GM23338 (cell line): Measurements from ENCODE around the gene AURKB. TPM values are rescaled to one million over a fixed set of nuclear protein-coding genes. Genes with fewer than 3 reads are reported as not detected.

Source experiments
- ATAC-seq: fragments of 200-7000 bp; cut with Tn5 transposase; 3 replicates; pipeline ENCODE4 v1.9.1; 2020
- DNase-seq: peaks from one replicate; pipeline ENCODE4 v3.0.0-alpha.2; 2015; ENCODE audit warnings: low spot score
- H2AFZ ChIP-seq: fragments of 200-600 bp; sonication (generic); 2 replicates; pipeline ENCODE4 v1.8.0; 2016; ENCODE audit warnings: antibody characterized with exemption, mild to moderate bottlenecking, moderate library complexity
- H3F3A ChIP-seq: fragments of 200-600 bp; sonication (generic); replicated peaks from 2 replicates; pipeline ENCODE4 v1.8.0; 2017; ENCODE audit warnings: antibody characterized with exemption, mixed run types, low read depth
- H3K27ac ChIP-seq: fragments of 200-600 bp; sonication (generic); 2 replicates; pipeline ENCODE4 v1.6.1; 2016; ENCODE audit warnings: low read depth
- H3K27me3 ChIP-seq: fragments of 200-600 bp; sonication (generic); 2 replicates; pipeline ENCODE4 v1.8.0; 2016; ENCODE audit warnings: mild to moderate bottlenecking, mixed run types, moderate library complexity; ENCODE audit not compliant: insufficient read depth
- H3K36me3 ChIP-seq: fragments of 200-600 bp; sonication (generic); 2 replicates; pipeline ENCODE4 v1.8.0; 2016; ENCODE audit warnings: mild to moderate bottlenecking; ENCODE audit not compliant: insufficient read depth
- H3K4me1 ChIP-seq: fragments of 200-600 bp; sonication (generic); 2 replicates; pipeline ENCODE4 v1.8.0; 2016; ENCODE audit warnings: mild to moderate bottlenecking, moderate library complexity; ENCODE audit not compliant: insufficient read depth
- H3K4me2 ChIP-seq: fragments of 200-600 bp; sonication (generic); 2 replicates; pipeline ENCODE4 v1.7.1; 2017; ENCODE audit warnings: mixed run types
- H3K4me3 ChIP-seq: fragments of 200-600 bp; sonication (generic); 2 replicates; pipeline ENCODE4 v1.6.1; 2016; ENCODE audit warnings: mixed run types
- H3K79me2 ChIP-seq: fragments of 200-600 bp; sonication (generic); replicated peaks from 2 replicates; pipeline ENCODE4 v1.8.0; 2017; ENCODE audit warnings: mild to moderate bottlenecking; ENCODE audit not compliant: insufficient read depth
- H3K9me2 ChIP-seq: fragments of 200-600 bp; sonication (generic); 2 replicates; pipeline ENCODE4 v1.8.0; 2017; ENCODE audit not compliant: insufficient read depth
- H4K20me1 ChIP-seq: fragments of 200-600 bp; sonication (generic); replicated peaks from 2 replicates; pipeline ENCODE4 v1.8.0; 2017; ENCODE audit warnings: mild to moderate bottlenecking; ENCODE audit not compliant: insufficient read depth
- H3K27ac Mint-ChIP-seq: 2 replicates; pipeline ENCODE4 v1.8.0; 2020; ENCODE audit warnings: inconsistent platforms, mild to moderate bottlenecking, moderate library complexity, mixed read lengths
- H3K27me3 Mint-ChIP-seq: 3 replicates; pipeline ENCODE4 v1.8.0; 2022; ENCODE audit warnings: low read depth, mild to moderate bottlenecking, moderate library complexity, mixed read lengths, inconsistent platforms; ENCODE audit not compliant: insufficient read depth, poor library complexity
- H3K36me3 Mint-ChIP-seq: 3 replicates; pipeline ENCODE4 v1.8.0; 2021; ENCODE audit warnings: low read depth, mild to moderate bottlenecking, inconsistent platforms, moderate library complexity, mixed read lengths
- H3K4me1 Mint-ChIP-seq: 3 replicates; pipeline ENCODE4 v1.8.0; 2020; ENCODE audit warnings: mild to moderate bottlenecking, inconsistent platforms, mixed read lengths
- H3K4me3 Mint-ChIP-seq: 3 replicates; pipeline ENCODE4 v1.8.0; 2021; ENCODE audit warnings: moderate library complexity, mild to moderate bottlenecking, inconsistent platforms, mixed read lengths
- H3K9me3 Mint-ChIP-seq: 3 replicates; pipeline ENCODE4 v1.8.0; 2020; ENCODE audit warnings: moderate library complexity, mild to moderate bottlenecking, inconsistent platforms, mixed read lengths
- CREB1 ChIP-seq: fragments of 250-450 bp; sonication (Bioruptor Pico); IDR thresholded peaks from 2 replicates; pipeline ENCODE4 v1.5.0; 2020; ENCODE audit warnings: low read depth, mild to moderate bottlenecking, moderate library complexity
- EZH2phosphoT487 ChIP-seq: fragments of 200-600 bp; sonication (generic); IDR thresholded peaks from one replicate; pipeline ENCODE4 v1.8.1; 2018; ENCODE audit warnings: antibody characterized with exemption; ENCODE audit not compliant: unreplicated experiment
- NANOG ChIP-seq: IDR thresholded peaks from 2 replicates; pipeline ENCODE4 v1.6.1; 2016; ENCODE audit warnings: antibody characterized with exemption, borderline replicate concordance
- POLR2AphosphoS5 ChIP-seq: IDR thresholded peaks from 2 replicates; pipeline ENCODE4 v1.6.1; 2016; ENCODE audit warnings: antibody characterized with exemption, low read depth
- STAT1 ChIP-seq: IDR thresholded peaks from one replicate; pipeline ENCODE4 v1.6.1; 2016; ENCODE audit warnings: antibody characterized with exemption; ENCODE audit not compliant: unreplicated experiment
- ZNF331 ChIP-seq: fragments of 250-450 bp; sonication (Bioruptor Pico); IDR thresholded peaks from 2 replicates; pipeline ENCODE4 v1.5.0; 2020; ENCODE audit warnings: low read depth, mild to moderate bottlenecking, moderate library complexity
- polyA plus RNA-seq: library from polyadenylated mRNA; unstranded; fragments of >200 nt; fragmentation: Nextera tagmentation; extraction: Ambion mirVana; gene quantifications from 2 replicates; pipeline ENCODE4 v1.2.1, GENCODE V29; 2016
- total RNA-seq: library from RNA; depleted of rRNA; stranded (reverse); fragments of >200 nt; shearing (Covaris generic); gene quantifications from 2 replicates; pipeline ENCODE4 v1.2.3, GENCODE V29; 2014
- TF ChIP-seq, protein P1 (sequence below), 2 experiments: fragments of 200-600 bp in 1 of 2; sonication (generic) in 1 of 2; conservative IDR thresholded peaks; 2 replicates each; pipeline versions ENCODE4 v1.5.1 to v1.6.1; 2016 to 2017; ENCODE audit warnings: antibody characterized with exemption in 2 of 2, low read depth in 2 of 2, mild to moderate bottlenecking in 2 of 2, moderate library complexity in 1 of 2
- TF ChIP-seq, protein P2 (sequence below): fragments of 250-450 bp; sonication (Bioruptor Pico); IDR thresholded peaks from 2 replicates; pipeline ENCODE4 v1.5.0; 2020; ENCODE audit warnings: mild to moderate bottlenecking, moderate library complexity
- TF ChIP-seq, protein P3 (sequence below): IDR thresholded peaks from one replicate; pipeline ENCODE4 v1.6.1; 2018; ENCODE audit warnings: antibody characterized with exemption; ENCODE audit not compliant: unreplicated experiment

AURKB gene
- total and polyA plus RNA-seq, 2 experiments from 2014 or later, result 135 to 212 TPM

DNA sequence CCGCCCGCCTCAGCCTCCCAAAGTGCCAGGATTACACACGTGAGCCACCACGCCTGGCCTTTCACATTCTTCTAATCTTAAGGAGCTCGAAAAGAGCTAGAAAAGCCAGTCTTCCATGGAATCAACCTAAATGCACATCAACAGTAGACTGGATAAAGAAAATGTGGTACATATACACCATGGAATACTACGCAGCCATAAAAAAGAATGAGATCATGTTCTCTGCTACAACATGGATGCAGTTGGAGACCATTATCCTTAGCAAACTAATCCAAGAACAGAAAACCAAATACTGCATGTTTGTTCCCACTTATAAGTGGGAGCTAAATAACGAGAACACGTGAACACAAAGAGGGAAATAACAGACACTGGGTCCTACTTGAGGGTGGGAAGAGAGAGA lies 34.4 kb upstream of the AURKB start:
- H3K4me3 ChIP-seq, result no peak overlapping the region
- H3K9me2 ChIP-seq, result no peaks in the 10 kb centered on the region
- no peak for TF ChIP-seq CREB1
- TF ChIP-seq STAT1, result no peak
- TF ChIP-seq, protein P1, sequence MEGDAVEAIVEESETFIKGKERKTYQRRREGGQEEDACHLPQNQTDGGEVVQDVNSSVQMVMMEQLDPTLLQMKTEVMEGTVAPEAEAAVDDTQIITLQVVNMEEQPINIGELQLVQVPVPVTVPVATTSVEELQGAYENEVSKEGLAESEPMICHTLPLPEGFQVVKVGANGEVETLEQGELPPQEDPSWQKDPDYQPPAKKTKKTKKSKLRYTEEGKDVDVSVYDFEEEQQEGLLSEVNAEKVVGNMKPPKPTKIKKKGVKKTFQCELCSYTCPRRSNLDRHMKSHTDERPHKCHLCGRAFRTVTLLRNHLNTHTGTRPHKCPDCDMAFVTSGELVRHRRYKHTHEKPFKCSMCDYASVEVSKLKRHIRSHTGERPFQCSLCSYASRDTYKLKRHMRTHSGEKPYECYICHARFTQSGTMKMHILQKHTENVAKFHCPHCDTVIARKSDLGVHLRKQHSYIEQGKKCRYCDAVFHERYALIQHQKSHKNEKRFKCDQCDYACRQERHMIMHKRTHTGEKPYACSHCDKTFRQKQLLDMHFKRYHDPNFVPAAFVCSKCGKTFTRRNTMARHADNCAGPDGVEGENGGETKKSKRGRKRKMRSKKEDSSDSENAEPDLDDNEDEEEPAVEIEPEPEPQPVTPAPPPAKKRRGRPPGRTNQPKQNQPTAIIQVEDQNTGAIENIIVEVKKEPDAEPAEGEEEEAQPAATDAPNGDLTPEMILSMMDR (conservative IDR thresholded peaks at IDR 0.05; ENCODE audit: low read depth in 2 of 2), result no peak
- TF ChIP-seq, protein P2, sequence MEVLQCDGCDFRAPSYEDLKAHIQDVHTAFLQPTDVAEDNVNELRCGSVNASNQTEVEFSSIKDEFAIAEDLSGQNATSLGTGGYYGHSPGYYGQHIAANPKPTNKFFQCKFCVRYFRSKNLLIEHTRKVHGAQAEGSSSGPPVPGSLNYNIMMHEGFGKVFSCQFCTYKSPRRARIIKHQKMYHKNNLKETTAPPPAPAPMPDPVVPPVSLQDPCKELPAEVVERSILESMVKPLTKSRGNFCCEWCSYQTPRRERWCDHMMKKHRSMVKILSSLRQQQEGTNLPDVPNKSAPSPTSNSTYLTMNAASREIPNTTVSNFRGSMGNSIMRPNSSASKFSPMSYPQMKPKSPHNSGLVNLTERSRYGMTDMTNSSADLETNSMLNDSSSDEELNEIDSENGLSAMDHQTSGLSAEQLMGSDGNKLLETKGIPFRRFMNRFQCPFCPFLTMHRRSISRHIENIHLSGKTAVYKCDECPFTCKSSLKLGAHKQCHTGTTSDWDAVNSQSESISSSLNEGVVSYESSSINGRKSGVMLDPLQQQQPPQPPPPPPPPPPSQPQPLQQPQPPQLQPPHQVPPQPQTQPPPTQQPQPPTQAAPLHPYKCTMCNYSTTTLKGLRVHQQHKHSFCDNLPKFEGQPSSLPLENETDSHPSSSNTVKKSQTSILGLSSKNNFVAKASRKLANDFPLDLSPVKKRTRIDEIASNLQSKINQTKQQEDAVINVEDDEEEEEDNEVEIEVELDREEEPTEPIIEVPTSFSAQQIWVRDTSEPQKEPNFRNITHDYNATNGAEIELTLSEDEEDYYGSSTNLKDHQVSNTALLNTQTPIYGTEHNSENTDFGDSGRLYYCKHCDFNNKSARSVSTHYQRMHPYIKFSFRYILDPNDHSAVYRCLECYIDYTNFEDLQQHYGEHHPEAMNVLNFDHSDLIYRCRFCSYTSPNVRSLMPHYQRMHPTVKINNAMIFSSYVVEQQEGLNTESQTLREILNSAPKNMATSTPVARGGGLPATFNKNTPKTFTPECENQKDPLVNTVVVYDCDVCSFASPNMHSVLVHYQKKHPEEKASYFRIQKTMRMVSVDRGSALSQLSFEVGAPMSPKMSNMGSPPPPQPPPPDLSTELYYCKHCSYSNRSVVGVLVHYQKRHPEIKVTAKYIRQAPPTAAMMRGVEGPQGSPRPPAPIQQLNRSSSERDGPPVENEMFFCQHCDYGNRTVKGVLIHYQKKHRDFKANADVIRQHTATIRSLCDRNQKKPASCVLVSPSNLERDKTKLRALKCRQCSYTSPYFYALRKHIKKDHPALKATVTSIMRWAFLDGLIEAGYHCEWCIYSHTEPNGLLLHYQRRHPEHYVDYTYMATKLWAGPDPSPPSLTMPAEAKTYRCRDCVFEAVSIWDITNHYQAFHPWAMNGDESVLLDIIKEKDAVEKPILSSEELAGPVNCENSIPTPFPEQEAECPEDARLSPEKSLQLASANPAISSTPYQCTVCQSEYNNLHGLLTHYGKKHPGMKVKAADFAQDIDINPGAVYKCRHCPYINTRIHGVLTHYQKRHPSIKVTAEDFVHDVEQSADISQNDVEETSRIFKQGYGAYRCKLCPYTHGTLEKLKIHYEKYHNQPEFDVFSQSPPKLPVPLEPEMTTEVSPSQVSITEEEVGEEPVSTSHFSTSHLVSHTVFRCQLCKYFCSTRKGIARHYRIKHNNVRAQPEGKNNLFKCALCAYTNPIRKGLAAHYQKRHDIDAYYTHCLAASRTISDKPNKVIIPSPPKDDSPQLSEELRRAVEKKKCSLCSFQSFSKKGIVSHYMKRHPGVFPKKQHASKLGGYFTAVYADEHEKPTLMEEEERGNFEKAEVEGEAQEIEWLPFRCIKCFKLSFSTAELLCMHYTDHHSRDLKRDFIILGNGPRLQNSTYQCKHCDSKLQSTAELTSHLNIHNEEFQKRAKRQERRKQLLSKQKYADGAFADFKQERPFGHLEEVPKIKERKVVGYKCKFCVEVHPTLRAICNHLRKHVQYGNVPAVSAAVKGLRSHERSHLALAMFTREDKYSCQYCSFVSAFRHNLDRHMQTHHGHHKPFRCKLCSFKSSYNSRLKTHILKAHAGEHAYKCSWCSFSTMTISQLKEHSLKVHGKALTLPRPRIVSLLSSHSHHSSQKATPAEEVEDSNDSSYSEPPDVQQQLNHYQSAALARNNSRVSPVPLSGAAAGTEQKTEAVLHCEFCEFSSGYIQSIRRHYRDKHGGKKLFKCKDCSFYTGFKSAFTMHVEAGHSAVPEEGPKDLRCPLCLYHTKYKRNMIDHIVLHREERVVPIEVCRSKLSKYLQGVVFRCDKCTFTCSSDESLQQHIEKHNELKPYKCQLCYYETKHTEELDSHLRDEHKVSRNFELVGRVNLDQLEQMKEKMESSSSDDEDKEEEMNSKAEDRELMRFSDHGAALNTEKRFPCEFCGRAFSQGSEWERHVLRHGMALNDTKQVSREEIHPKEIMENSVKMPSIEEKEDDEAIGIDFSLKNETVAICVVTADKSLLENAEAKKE, result no peak
- TF ChIP-seq, protein P3, sequence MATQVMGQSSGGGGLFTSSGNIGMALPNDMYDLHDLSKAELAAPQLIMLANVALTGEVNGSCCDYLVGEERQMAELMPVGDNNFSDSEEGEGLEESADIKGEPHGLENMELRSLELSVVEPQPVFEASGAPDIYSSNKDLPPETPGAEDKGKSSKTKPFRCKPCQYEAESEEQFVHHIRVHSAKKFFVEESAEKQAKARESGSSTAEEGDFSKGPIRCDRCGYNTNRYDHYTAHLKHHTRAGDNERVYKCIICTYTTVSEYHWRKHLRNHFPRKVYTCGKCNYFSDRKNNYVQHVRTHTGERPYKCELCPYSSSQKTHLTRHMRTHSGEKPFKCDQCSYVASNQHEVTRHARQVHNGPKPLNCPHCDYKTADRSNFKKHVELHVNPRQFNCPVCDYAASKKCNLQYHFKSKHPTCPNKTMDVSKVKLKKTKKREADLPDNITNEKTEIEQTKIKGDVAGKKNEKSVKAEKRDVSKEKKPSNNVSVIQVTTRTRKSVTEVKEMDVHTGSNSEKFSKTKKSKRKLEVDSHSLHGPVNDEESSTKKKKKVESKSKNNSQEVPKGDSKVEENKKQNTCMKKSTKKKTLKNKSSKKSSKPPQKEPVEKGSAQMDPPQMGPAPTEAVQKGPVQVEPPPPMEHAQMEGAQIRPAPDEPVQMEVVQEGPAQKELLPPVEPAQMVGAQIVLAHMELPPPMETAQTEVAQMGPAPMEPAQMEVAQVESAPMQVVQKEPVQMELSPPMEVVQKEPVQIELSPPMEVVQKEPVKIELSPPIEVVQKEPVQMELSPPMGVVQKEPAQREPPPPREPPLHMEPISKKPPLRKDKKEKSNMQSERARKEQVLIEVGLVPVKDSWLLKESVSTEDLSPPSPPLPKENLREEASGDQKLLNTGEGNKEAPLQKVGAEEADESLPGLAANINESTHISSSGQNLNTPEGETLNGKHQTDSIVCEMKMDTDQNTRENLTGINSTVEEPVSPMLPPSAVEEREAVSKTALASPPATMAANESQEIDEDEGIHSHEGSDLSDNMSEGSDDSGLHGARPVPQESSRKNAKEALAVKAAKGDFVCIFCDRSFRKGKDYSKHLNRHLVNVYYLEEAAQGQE, result no peak
- no peak for TF ChIP-seq ZNF331 (CRISPR knock-in tag)
- no peak for TF ChIP-seq POLR2AphosphoS5
- no peak for TF ChIP-seq NANOG
- no peak for TF ChIP-seq EZH2phosphoT487
- H3K27me3 ChIP-seq, result no peaks in the 10 kb centered on the region
- Mint-ChIP-seq H3K4me1 (no peaks in the 10 kb centered on the region; the same call in 2 of the 3 replicates), H3K36me3 (peaks cover 32% of the 10 kb centered on the region), H3K9me3 (peaks cover 3% of the 10 kb centered on the region; the same call in 1 of the 3 replicates), H3K27ac (no peak overlapping the region), H3K27me3 (peaks cover 18% of the 10 kb centered on the region), H3K4me3 (no peak overlapping the region; the same call in 2 of the 3 replicates)
- H2AFZ ChIP-seq, result no peak overlapping the region
- H3F3A ChIP-seq, result peaks cover 16% of the 10 kb centered on the region
- peaks cover under 1% of the 10 kb centered on the region; the same call in 1 of the 2 replicates for H3K4me1 ChIP-seq
- ATAC-seq (no peak), DNase-seq (no peak)
- peaks cover 56% of the 10 kb centered on the region for H3K79me2 ChIP-seq
- no peaks in the 10 kb centered on the region; the same call in 1 of the 2 replicates for H3K36me3 ChIP-seq
- peaks cover 7% of the 10 kb centered on the region; the same call in 1 of the 2 replicates for H4K20me1 ChIP-seq
- H3K27ac ChIP-seq, result no peak overlapping the region
- H3K4me2 ChIP-seq, result no peak overlapping the region
